Panc1 (cell line): ENCODE data around the gene NEURL4. TPM values are rescaled to one million over a fixed set of nuclear protein-coding genes. Genes with fewer than 3 reads are reported as not detected.

Experiments
- ATAC-seq: fragments of 200-7000 bp; cut with Tn5 transposase; 2 replicates; pipeline ENCODE4 v1.9.1; 2020; ENCODE audit warnings: mild to moderate bottlenecking, moderate library complexity
- BruUV-seq: library from RNA; stranded (reverse); fragments of 400-500 nt; replicated peaks from 2 replicates; lab custom pipeline; 2021; lab: Mats Ljungman, UMichigan
- CTCF ChIA-PET: fragments of 300-600 bp; sonication (Branson Sonifier 250); formaldehyde crosslinking; loops from one replicate; lab custom pipeline; 2022; ENCODE audit warnings: antibody characterized with exemption; lab: Charles Lee
- POLR2A ChIA-PET: fragments of 300-600 bp; sonication (Branson Sonifier 250); formaldehyde crosslinking; loops from one replicate; lab custom pipeline; 2022; ENCODE audit warnings: antibody characterized with exemption; lab: Charles Lee
- DNase-seq: peaks from one replicate; pipeline ENCODE4 v3.0.0-alpha.2; 2010; ENCODE audit warnings: low read depth, low spot score
- H3K27ac ChIP-seq: 2 replicates; pipeline ENCODE4 v1.5.1; 2011; ENCODE audit warnings: mild to moderate bottlenecking, low read length, inconsistent platforms
- H3K27me3 ChIP-seq: fragments of 200-500 bp; sonication (Bioruptor generic); 2 replicates; pipeline ENCODE4 v1.6.0; 2014; ENCODE audit warnings: low read length, inconsistent platforms; ENCODE audit not compliant: control insufficient read depth, insufficient read depth
- H3K36me3 ChIP-seq: fragments of 200-500 bp; sonication (Bioruptor generic); 2 replicates; pipeline ENCODE4 v1.5.1; 2014; ENCODE audit warnings: inconsistent platforms, mild to moderate bottlenecking, low read length, moderate library complexity; ENCODE audit not compliant: control insufficient read depth, insufficient read depth
- H3K4me1 ChIP-seq: 2 replicates; pipeline ENCODE4 v1.5.1; 2011; ENCODE audit warnings: inconsistent platforms, mild to moderate bottlenecking, low read length, moderate library complexity; ENCODE audit not compliant: control insufficient read depth, insufficient read depth
- H3K4me3 ChIP-seq, 2 experiments: 2 replicates each; pipeline ENCODE4 v1.5.1; 2011 to 2012; ENCODE audit warnings: low read depth in 2 of 2, low read length in 2 of 2, mild to moderate bottlenecking in 2 of 2, inconsistent platforms in 1 of 2, moderate library complexity in 1 of 2
- H3K9me3 ChIP-seq: fragments of 200-500 bp; sonication (Bioruptor generic); 2 replicates; pipeline ENCODE4 v1.5.1; 2014; ENCODE audit warnings: low read depth, mild to moderate bottlenecking, inconsistent platforms, low read length, moderate library complexity; ENCODE audit not compliant: control insufficient read depth, insufficient read depth
- POLR2AphosphoS5 ChIP-seq: IDR thresholded peaks from 2 replicates; pipeline ENCODE4 v1.6.1; 2012; ENCODE audit warnings: mild to moderate bottlenecking, low read depth, low read length, moderate library complexity
- SIN3A ChIP-seq: IDR thresholded peaks from 2 replicates; pipeline ENCODE4 v1.6.1; 2012; ENCODE audit warnings: low read depth, mild to moderate bottlenecking, low read length, moderate library complexity, borderline replicate concordance; ENCODE audit not compliant: insufficient read depth
- TCF7L2 ChIP-seq: IDR thresholded peaks from 2 replicates; pipeline ENCODE4 v1.6.1; 2011; ENCODE audit warnings: mild to moderate bottlenecking, low read depth, low read length, inconsistent platforms
- in situ Hi-C: cut with HindIII; loops from 2 replicates; pipeline ENCODE4 v1.10.0; 2016; ENCODE audit warnings: low sequenced_read_pairs, low pct_unique_long_range_greater_than_20kb
- intact Hi-C: fragments of 100-400 bp; cut with micrococcal nuclease; formaldehyde crosslinking; loops from one replicate; pipeline ENCODE4 v1.10.0; 2022; ENCODE audit not compliant: unreplicated experiment
- total RNA-seq: library from RNA; stranded (reverse); gene quantifications from one replicate; pipeline ENCODE4 v1.2.1, GENCODE V29; 2021; ENCODE audit not compliant: unreplicated experiment
- TF ChIP-seq, protein P1 (sequence below): fragments of 450-650 bp; IDR thresholded peaks from 2 replicates; pipeline ENCODE4 v1.5.1; 2017; ENCODE audit warnings: mild to moderate bottlenecking
- TF ChIP-seq, protein P2 (sequence below), 2 experiments: IDR thresholded peaks; 2 replicates each; pipeline ENCODE4 v1.6.1; 2011 to 2012; ENCODE audit warnings: low read depth in 2 of 2, control low read depth in 1 of 2, low read length in 1 of 2, mild to moderate bottlenecking in 1 of 2, moderate library complexity in 1 of 2; ENCODE audit not compliant: insufficient read depth in 1 of 2

Gene NEURL4
- total RNA-seq, 1 experiment from 2014 or later = 58.9 TPM

DNA sequence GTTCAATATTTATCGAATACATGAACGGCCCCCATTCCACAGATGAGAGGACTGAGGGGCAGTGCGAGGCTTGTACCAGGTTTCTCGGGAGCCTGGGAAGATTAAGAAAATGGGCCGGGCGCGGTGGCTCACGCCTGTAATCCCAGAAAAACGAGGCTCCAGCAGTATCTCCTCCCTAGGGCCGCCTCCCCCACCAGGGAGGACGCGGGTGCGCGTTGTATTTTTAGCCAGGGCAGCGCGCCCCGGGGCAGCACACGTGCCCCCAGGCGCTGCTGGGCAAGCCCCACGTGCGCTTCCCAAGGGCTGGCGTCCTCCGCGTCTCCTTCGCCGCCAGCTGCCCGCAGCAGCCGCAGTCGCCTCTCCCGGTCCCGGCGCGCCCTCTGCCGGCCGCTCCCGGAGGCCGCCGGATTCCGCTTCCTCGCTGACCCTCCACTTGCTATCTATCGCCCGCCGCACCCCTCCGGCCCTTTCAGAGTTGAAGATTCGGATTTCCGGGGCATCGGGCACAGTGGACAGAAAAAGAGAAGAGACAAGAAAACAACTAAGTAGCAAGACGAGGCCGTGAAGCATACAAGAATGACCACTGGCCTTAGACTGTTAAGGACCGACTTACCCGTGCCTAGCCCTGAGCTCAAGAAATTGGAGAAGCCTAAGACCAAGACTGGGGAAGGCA, 32.8 kb downstream of the NEURL4 start:
- Histone ChIP-seq H3K27me3 (no peaks in the 10 kb centered on the region), H3K4me3 (peak overlapping the region; percentile 3 to 31; a peak in 2 of 4 replicates), H3K27ac (peak overlapping the region; percentile 57; the same call in 1 of the 2 replicates), H3K4me1 (peaks cover 17% of the 10 kb centered on the region), H3K36me3 (no peaks in the 10 kb centered on the region), H3K9me3 (no peaks in the 10 kb centered on the region)
- CTCF ChIA-PET = interaction anchor here (0.7 to 1.3 kb wide), 4 partner anchors 15 to 1232 kb away, joined by 4 to 9 read pairs (median 4); partner anchors contain the start of gene SLC2A4
- BruUV-seq = no TSS peak
- POLR2A ChIA-PET = no interaction called here
- TF ChIP-seq POLR2AphosphoS5 = no peak
- TF ChIP-seq, protein P1, sequence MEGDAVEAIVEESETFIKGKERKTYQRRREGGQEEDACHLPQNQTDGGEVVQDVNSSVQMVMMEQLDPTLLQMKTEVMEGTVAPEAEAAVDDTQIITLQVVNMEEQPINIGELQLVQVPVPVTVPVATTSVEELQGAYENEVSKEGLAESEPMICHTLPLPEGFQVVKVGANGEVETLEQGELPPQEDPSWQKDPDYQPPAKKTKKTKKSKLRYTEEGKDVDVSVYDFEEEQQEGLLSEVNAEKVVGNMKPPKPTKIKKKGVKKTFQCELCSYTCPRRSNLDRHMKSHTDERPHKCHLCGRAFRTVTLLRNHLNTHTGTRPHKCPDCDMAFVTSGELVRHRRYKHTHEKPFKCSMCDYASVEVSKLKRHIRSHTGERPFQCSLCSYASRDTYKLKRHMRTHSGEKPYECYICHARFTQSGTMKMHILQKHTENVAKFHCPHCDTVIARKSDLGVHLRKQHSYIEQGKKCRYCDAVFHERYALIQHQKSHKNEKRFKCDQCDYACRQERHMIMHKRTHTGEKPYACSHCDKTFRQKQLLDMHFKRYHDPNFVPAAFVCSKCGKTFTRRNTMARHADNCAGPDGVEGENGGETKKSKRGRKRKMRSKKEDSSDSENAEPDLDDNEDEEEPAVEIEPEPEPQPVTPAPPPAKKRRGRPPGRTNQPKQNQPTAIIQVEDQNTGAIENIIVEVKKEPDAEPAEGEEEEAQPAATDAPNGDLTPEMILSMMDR = peak; percentile 96
- in situ Hi-C loops (no loop called here), intact Hi-C loops (loop anchor here (2.0 kb wide), 1 partner anchor 16 kb away; the partner anchor contains the start of gene SLC2A4)
- peak; percentile 79 for ATAC-seq
- no peak for DNase-seq

DNA sequence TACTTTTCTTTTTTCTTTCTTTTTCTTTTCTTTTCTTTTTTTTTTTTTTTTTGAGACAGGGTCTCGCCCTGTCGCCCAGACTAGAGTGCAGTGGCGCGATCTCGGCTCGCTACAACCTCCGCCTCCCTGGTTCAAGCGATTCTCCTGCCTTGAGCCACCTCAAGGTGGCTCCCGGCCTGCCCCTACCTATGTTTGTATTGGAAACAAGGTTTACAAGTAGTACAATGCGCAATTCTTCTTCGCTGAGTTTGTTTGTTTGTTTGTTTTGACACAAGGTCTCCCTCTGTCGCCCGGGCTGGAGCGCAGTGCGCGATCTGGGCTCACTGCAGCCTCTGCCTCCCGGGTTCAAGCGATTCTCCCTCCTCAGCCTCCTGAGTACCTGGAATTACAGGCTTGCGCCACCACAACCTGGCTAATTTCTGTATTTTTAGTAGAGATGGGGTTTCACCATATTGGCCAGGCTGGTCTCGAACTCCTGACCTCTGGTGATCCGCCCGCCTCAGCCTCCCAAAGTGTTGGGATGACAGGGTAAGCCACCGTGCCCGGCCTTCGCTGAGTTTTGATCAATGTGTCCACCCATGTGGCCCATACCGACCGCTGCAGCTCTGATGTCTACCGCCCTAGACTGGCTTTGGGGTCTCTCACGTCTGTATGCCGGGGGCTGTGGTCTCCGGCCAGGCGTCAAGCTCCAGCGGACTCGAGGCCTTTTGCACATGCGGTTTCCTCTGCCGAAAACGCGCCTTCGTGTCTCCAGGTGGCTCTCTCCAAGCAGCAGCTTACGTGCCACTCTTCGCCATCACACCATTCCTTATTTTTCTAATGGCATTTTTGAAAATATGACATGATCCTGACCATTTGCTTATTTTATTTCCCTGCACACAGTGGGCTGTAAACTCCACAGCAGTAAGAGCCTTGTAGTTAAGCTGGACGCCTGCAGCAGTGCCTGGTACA, 33.6 kb downstream of the NEURL4 start:
- in situ Hi-C loops = no loop called here
- POLR2A ChIA-PET = no interaction called here
- CTCF ChIA-PET = interaction anchor here (0.8 kb wide), 1 partner anchor 14 kb away, joined by 4 read pairs; the partner anchor contains the start of gene SLC2A4

More for the DNA sequence above, 33.6 kb downstream of the NEURL4 start:
- Histone ChIP-seq H3K27ac (peak overlapping the region; percentile 68), H3K4me1 (peaks cover 17% of the 10 kb centered on the region), H3K27me3 (no peaks in the 10 kb centered on the region), H3K36me3 (no peaks in the 10 kb centered on the region), H3K9me3 (no peaks in the 10 kb centered on the region), H3K4me3 (peak overlapping the region; percentile 41 to 56)
- ATAC-seq (peak; percentile 47), DNase-seq (no peak)
- intact Hi-C loops = loop anchor here (2.0 kb wide), 1 partner anchor 15 kb away; the partner anchor contains the start of gene SLC2A4
- no TSS peak for BruUV-seq
- TF ChIP-seq, protein P1 = no peak
- TF ChIP-seq POLR2AphosphoS5 (no peak), SIN3A (no peak), TCF7L2 (no peak)
- TF ChIP-seq, protein P2, sequence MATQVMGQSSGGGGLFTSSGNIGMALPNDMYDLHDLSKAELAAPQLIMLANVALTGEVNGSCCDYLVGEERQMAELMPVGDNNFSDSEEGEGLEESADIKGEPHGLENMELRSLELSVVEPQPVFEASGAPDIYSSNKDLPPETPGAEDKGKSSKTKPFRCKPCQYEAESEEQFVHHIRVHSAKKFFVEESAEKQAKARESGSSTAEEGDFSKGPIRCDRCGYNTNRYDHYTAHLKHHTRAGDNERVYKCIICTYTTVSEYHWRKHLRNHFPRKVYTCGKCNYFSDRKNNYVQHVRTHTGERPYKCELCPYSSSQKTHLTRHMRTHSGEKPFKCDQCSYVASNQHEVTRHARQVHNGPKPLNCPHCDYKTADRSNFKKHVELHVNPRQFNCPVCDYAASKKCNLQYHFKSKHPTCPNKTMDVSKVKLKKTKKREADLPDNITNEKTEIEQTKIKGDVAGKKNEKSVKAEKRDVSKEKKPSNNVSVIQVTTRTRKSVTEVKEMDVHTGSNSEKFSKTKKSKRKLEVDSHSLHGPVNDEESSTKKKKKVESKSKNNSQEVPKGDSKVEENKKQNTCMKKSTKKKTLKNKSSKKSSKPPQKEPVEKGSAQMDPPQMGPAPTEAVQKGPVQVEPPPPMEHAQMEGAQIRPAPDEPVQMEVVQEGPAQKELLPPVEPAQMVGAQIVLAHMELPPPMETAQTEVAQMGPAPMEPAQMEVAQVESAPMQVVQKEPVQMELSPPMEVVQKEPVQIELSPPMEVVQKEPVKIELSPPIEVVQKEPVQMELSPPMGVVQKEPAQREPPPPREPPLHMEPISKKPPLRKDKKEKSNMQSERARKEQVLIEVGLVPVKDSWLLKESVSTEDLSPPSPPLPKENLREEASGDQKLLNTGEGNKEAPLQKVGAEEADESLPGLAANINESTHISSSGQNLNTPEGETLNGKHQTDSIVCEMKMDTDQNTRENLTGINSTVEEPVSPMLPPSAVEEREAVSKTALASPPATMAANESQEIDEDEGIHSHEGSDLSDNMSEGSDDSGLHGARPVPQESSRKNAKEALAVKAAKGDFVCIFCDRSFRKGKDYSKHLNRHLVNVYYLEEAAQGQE (IDR thresholded peaks at IDR 0.05; ENCODE audit: insufficient read depth in 1 of 2, low read depth in 2 of 2, low read length in 1 of 2) = no peak
